Activated T-cell treated with anti-CD3 and anti-CD28 coated beads for 24 hours (primary cell): ENCODE measurements around the gene TMEM37.

Experiments used
- DNase-seq: peaks from one replicate; pipeline ENCODE4 v3.0.0-alpha.2; 2020; ENCODE audit warnings: low read depth

Gene TMEM37

DNA sequence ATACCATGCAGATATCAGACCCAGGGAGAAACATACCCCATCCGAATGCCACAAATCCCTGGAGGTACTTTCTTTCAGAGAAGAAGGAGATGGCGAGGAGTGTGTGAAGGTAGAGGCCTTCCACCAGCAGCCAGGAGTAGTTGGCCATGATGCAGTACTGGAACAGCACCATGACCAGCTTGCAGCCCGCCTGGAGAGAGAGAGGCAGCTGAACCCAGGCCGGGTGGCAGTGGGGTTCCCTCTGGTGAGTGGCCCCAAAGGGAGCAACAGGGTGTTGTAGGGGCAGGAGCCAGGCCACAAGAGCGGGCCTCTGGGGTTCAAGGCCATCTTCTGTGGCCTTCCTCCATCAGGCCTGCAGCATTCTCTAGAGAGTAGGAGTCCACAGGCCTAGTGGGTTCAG, 30.2 kb downstream of the TMEM37 start:
- no peak for DNase-seq

DNA sequence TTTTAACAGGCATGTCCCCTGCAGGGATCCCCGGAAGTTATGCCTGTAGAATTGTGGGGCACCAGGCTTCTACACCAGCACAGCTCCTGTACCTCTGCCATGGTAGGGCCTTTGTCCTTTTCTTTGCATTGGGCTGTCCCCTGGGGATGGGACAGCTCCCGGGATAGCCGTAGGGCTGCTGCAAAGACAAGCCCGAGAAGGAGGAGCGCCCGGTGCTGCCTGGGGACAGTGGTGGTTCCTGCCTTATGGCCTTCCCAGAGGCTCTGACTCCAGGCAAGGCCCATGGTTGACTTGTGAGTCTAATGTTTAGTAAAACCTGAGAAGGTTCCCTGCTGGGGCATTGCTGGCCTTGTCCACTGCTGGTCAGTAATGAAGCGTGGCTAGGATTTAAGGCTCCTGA, 30.9 kb downstream of the TMEM37 start:
- no peak for DNase-seq

DNA sequence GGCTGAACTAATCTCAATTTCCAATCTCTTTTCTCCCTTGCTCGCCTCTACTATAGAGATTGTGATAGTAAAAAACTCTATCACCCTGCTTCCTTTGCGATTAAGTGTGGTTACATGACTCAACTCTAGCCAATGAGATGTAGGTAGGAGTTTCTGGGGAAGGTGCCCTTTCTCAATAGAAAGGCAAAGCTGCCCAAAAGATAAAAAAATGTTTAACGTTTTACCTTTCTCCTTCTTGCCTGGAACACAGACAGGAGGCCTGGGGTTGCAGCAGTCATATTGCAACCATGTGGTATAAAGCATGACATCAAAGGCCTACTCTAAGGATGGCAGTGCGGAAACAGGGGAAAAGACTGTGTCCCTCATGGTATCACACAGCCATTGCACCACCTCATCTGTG, 31.5 kb downstream of the TMEM37 start:
- no peak for DNase-seq

DNA sequence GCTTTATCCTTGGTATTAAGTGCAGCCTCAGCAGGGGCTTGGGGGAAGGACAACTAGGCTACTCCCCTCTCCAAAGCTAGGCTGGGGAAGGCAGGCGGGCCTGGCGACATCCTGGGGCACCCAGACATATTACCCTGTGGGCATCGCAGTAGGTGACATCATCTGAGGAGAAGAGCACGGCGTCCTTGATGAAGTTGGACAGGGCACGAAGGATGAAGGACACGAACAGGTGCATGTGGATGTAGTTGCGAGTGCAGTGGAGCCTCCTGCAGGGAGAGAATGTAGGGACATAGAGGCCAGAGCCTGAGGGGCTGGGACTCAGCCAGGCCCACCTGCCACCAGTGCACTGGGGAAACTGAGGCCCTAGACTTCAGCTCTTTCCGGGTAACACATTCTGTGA, 32.3 kb downstream of the TMEM37 start:
- DNase-seq: no peak

DNA sequence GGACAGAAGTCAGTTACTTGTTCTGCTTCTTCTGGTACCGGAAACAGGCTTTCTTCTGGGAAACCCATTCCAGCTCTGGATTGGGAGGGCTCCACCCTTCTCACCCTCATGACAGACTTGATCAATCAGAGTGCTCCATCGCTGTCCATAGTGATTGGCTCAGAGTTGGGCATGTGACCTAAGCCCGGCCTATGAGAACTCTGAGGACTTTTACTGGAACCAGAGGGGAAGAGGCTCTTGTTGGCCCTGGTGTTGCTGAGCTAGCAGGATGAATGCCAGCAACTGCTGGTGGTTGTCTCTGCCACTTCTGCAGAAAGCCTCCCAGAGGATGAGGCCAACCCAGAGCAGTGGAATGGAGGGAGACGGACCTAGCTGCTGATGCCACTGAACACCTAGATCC, 33.3 kb downstream of the TMEM37 start:
- no peak for DNase-seq

DNA sequence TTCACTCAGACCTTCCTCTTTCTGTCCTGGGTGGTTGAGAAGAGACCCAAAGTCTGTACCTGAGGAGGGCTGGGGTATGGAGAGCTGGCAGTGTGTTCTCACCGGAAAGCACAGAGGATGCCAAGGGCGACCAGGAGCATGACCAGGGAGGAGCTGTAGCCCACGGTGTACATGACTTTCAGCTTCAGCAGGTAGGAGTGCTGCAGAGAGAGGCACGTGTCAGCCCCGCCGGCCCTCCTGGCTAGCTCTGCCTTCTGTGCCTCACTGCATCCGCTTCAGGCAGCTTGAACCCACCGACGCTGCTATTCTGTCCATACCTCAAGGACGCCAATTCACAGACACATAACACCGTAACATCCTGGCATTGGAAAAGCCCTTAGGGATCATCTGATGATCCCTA, 34.0 kb downstream of the TMEM37 start:
- DNase-seq: no peak

DNA sequence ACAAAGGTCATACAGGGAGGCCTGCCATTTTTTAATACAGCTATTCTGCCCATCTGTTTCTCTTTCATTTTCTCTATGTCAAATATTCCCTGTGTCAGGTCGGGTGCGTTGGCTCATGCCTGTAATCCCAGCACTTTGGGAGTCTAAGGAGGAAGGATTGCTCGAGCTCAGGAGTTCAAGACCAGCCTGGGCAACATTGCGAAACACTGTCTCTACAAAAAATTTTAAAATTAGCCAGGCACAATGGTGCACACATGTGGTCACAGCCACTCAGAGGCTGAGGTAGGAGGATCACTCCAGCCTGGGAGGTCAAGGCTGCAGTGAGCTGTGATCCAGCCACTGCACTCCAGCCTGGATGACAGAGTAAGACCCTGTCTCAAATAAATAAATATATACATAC, 34.7 kb downstream of the TMEM37 start:
- DNase-seq: no peak

DNA sequence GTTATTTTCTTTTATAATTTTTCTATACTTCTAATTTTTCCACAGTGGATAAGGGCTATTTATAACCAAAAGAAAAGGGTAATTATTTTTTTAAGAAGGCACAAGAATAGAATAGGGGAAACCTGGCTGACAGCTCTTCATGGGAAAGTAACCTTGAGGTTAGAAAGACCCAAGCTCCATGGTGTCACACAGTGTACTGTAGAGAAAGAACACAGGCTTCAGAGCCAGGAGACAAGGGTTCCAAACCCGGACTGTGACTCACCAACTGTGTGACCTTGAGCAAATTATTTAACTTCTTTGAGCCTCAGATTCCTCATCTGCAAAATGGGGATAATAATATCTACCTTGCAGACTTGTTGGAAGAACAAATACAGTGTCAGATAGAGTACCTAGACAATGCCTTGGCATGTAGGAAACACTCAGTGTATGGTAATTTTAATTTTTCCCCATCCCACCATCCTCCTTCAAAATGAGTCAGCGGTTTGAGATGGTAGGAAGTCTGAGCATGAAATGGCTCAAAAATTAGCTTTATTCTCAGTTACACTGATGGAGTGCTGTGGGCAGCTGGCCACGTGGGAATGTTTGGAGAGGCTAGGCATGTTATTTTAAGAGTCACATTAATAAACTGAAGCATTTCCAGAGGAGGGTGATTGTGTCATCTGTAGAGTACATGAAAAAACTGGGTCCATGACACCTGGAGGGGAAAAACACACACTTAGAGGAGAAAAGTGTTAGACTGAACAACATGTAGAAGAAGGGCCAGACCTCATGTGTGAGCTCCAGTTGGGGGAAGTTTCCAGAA, 36.7 kb downstream of the TMEM37 start:
- no peak for DNase-seq

DNA sequence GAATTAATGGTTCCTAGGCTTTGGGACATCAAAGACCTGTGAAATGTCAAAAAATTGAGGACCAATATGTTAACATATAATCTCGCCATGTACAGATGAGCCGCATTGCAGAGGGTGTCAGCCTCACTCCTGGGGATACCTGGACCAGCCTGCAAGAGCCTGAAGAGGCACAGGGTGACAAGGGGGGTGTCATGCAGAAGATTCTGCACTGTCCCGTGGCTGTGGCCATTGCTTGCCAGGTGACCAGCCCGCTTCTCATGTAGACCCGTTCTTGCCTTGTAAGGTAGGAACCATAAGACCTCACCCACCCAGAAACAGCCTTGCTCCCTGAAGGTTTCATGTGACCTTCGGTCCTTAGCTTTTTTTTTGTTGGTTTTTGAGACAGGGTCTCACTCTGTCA, 37.5 kb downstream of the TMEM37 start:
- no peak for DNase-seq

DNA sequence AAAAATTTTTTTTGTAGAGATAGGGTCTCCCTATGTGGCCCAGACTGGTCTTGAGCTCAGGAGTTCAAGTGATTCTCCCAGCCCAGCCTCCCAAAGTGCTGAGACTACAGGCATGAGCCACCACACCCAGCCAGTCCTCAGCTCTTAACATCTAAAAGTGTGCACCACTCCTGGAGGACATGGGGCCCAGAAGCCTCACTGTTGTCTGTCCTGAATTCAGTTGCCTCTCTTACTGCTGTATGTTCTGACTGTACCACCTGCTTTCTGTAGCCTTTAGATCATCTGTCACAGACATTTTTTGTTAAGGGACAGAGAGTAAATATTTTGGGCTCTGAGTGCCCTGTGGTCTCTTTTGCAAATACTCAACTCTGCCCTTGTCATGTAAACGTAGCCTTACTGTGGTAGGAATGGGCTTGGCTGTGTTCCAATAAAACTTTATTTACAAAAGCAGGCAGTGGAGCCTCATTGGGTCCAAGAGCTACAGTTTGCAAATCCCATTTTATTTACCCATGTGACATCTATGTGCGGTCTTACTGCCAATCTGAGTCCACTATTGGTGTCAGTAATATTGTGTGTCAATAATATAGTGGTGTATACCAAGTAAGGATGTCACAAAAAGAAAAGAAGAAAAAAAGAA, 38.1 kb downstream of the TMEM37 start:
- DNase-seq: no peak

DNA sequence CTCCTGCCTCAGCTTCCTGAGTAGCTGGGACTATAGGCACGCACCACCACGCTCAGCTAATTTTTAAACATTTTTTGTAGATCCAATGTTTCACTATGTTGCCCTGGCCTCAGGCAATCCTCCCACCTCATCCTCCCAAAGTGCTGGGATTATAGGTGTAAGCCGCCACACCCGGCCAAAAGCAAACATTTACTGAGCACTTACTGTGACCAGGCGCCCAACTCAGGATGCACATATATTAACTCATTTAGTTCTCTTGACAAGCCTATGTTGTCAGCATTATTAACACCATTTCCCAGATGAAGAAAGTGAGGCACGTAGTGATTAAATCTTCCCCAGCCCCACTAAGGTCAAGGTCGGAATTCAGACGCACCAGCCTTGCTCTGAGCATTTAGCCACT, 41.1 kb downstream of the TMEM37 start:
- no peak for DNase-seq

DNA sequence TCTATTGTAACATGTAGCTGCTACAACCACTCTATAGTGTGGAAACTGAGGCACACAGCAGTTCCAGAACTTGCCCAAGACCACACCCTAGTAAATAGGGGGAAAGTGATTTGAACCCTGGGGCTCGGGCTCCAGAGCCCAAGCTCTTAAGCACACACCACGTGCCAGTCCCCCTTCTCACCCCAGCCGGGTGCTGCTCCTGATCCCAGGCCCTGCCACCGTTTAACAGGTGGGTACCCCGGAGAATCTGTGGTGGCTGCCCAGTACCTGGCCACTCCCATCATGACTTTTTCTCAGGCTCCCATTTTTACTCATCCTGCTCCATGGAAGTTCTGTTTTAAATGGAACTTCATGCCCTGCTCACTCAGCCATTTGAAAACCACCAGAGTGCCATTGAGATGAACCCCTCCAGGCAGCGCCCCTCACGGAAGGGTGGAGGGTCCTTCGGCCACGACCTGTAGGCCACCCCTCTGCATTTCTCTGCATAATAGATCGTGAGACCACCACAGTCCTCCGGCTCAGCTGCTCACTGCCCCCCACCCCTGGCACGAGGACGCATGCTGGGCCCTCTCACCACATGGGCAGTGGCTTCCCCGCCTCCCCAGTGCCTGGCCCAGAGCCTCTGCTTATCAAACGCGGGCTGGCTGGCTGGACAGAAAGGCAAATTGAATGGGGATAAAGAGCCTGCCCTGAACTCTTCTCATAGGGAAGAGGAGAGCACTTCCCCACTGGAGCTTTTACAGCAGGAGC, 42.1 kb downstream of the TMEM37 start:
- DNase-seq: no peak

DNA sequence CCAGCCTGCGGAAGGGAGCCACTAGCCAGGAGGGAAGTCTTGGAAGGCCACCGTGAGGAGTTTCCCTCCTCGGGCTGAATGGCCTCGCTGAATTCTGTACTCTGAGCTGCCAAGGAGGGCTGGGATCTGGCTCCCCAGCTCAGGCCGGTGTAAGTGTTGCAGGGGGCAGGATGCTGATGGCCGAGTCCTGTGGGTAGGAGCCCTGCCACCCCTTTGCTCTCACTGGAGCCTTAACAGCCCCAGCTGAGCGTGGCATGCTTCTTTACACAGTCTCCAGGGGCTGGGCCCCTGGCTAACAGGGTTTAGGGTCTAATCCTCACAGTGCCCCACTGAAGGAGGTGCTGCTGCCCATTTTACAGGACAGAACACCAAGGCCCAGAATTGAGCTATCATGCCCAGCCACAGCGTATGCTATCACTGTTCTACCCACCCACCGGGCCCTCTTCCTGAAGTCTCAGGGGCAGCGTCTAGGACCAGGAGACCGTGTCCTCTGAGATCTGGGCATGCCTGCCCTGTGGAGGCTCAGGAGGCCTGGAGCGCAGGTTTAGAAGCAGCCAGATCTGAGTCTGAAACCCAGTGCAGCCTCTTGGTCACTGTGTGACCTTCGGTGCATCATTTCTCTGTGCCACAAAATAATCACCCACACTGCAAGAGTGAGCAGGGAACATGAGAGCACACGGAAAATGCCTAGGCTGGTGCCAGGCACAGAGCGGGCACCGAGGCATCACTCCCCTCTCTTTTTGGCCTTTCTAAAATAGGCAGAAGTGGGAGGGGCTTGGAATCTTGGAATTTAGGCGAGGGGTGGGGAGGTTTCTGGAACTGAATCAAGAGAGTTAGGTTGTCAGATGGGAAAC, 42.9 kb downstream of the TMEM37 start:
- no peak for DNase-seq

DNA sequence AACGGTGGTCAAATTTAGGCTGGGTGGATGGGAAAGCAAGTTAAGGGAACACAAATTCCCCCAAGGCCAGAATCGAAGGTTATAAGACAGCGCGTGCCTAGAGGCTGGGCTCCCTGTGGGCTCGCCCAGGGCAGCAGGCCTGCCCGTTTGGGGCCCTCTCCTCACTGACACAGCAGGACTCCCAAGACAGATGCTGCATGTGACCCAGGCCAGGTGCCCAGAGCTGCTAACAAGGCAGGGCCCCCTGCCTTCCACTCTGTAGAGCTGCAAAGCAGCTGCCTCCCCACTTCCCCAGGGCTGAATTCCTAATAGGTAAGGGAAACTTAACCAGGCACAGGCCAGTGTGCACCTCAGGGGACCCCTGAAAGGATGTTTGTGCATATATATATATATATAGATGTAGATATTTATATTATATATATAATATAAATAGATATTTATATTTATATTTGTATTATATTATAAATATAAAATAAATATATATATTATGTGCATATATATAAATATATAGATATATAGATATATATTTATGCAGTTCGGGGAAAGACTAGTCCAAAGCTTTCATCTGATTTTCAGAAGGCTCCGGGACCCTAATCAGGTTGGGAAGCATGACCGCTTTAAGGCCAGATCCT, 43.7 kb downstream of the TMEM37 start:
- no peak for DNase-seq

DNA sequence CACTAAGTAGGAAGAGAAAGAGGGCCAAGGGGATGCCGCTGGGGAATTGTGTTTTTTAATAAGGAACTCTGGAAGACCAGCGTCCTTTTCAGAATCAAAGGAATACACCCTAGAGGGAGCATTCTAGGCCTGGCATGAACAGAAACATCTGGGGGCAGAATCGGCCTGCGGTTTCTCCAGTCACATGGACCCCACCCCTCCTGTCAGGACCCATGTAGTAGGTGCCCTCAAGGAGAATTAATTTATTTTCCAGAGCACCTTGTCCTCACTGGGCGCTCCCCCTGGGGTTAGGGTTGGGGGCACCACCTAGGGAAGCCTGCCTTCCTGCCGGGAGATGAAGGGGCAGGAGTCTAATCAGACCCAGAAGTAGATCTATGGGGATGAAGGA, 44.2 kb downstream of the TMEM37 start:
- DNase-seq: no peak

DNA sequence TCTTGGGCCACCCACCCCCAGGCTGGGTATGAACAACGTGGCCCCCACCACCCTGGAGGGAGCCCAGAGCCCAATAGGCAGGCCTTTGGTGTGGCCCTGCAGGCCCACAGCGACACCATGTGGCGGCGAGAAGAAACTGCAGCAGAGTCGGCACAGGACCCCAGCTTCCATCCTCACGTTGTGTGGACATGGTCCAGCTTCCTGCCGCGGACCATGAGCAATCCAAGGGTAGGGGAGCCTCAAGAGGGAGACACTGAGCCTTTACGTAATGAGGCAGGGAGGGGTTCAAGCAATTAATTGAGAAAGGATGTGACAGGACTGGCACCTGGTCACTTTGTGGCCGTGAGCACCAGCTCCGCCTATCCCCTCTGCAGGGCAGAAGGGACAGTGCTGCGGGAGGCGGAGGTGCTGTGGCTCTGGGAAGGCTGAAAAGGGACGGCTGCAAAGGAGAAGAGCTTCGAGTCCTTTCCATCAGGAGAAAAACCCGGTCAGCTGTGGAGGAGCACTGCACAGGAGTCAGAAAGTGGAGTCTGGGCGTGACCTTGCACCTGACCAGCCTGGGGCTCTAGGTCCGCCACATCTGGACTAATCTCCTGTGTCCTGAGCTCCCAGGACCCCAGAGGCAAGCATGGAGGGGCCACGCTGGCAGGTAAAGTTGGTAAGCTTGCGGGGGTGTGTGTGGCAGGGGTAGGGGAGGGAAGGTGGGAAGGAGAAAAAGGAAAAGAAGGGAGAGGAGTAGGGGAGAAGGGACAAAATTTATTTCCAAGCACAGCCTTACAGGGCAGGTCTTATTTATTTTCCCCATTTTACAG, 44.9 kb downstream of the TMEM37 start:
- DNase-seq: peak; percentile 7

DNA sequence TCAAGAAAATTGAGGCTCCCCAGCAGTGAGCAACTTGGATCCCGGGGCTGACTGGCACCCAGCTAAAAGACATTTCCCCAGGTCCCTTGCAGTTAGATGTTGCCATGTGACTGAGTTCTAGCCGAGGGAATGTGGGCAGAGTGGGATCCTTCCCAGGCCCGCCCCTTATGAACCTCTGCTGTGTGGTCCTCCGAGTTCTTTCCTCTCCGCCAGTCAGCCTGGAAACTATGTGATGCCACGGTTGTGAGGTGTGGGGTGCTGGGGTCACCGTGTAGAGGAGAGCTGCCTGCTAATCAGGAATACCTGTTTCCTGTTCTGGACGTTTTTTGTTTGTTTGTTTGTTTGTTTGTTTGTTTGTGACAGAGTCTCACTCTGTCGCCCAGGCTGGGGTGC, 45.5 kb downstream of the TMEM37 start:
- DNase-seq: no peak

DNA sequence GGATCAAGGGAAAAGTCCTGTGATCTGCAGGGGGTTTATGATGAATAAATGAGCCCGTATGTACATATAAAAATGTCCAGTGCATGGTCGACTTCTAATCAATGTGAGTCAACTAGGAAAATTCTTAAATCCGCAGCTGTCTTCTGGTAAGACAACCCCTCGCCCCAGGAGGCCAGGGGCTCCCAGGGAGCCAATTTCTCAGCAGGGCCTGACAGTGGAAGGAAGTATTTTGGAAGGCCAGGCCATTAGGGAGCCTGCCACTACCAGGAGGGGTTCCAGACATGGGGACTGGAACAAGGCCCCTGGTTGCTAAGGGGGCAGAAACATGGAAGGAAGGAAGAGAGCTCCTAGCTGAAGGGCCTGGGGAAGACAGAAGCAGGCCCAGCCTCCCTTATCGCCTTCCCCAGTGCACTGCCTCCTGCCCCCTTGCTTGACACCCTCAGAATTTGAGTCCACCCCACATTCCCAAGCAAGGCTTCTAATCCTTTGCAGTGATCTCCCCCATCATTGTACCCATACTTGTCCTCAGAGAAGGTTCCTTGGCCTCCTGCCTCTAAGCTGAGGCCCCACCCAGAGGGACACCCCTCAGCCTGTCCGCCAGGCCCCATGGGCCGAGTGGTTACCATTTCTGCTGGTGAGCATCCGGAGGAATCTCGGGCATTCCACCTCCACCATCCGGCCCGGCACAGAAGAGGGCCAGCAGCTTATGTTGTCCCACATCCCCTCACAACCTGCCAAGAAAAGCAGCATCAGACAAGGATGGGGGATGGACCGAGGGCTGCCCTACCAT, 46.7 kb downstream of the TMEM37 start:
- no peak for DNase-seq

DNA sequence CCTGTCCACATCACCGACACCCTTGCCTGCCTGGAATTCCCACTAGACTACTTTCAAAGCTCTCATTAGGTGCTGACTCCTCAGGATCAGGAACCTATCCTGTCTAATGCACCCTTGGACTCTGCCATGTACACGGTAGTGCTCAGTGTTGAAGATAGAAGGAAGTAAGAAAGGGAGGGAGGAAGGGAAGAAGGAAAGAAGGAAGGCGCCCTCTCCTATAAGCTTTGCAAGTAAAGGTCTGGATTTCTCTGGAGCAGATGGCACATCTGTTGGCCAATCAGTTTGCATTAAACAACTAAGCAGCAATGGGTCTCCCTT, 47.3 kb downstream of the TMEM37 start:
- no peak for DNase-seq

DNA sequence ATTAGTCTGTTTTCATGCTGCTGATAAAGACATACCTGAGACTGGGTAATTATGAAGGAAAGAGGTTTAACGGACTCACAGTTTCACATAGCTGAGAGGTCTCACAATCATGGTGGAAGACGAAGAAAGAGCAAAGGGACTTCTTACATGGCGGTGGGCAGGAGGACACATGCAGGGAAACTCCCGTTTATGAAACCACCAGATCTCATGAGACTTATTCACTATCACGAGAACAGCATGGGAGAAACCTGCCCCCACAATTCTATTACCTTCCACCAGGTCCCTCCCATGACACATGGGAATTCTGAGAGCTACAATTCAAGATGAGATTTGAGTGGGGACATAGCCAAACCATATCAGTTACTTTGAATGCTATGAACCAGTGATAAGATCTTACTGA, 48.5 kb downstream of the TMEM37 start:
- DNase-seq: no peak
